Glutamatergic neuron (in vitro differentiated cells): ENCODE measurements around the gene CCDC175. TPM values are rescaled to one million over a fixed set of nuclear protein-coding genes. Genes with fewer than 3 reads are reported as not detected.

Source experiments
- DNase-seq: peaks from one replicate; pipeline ENCODE4 v3.0.0; 2022
- H3K27ac Mint-ChIP-seq: one replicate; pipeline ENCODE4 v1.8.0; 2020; ENCODE audit warnings: mild to moderate bottlenecking, mixed read lengths, inconsistent platforms; ENCODE audit not compliant: unreplicated experiment
- H3K27me3 Mint-ChIP-seq: one replicate; pipeline ENCODE4 v1.8.0; 2020; ENCODE audit warnings: mild to moderate bottlenecking, moderate library complexity, mixed read lengths, inconsistent platforms; ENCODE audit not compliant: unreplicated experiment
- H3K36me3 Mint-ChIP-seq: one replicate; pipeline ENCODE4 v1.8.0; 2020; ENCODE audit warnings: mild to moderate bottlenecking, mixed read lengths, inconsistent platforms; ENCODE audit not compliant: unreplicated experiment
- H3K4me1 Mint-ChIP-seq: one replicate; pipeline ENCODE4 v1.8.0; 2020; ENCODE audit warnings: mild to moderate bottlenecking, low read depth, mixed read lengths, inconsistent platforms; ENCODE audit not compliant: unreplicated experiment
- H3K4me3 Mint-ChIP-seq: one replicate; pipeline ENCODE4 v1.8.0; 2020; ENCODE audit warnings: mild to moderate bottlenecking, mixed read lengths, inconsistent platforms; ENCODE audit not compliant: unreplicated experiment
- H3K9me3 Mint-ChIP-seq: one replicate; pipeline ENCODE4 v1.8.0; 2020; ENCODE audit warnings: mild to moderate bottlenecking, moderate library complexity, mixed read lengths, inconsistent platforms; ENCODE audit not compliant: unreplicated experiment
- CTCF ChIP-seq: fragments of 200-600 bp; sonication (generic); IDR thresholded peaks from one replicate; pipeline ENCODE4 v1.5.0; 2021; ENCODE audit not compliant: partially characterized antibody, unreplicated experiment
- total RNA-seq: library from RNA; stranded (reverse); fragmentation: NEBNext Ultra II Directional; extraction: Animal tissue kit (Norgen Biotek cat#: 25700); gene quantifications from one replicate; pipeline ENCODE4 v1.2.1, GENCODE V29; 2021; ENCODE audit not compliant: unreplicated experiment

Gene CCDC175
- total RNA-seq, 1 donor from 2014 or later: not detected

GRCh38 chr14:59490756-59491155, 85.9 kb downstream of the CCDC175 start:
- no peak for TF ChIP-seq CTCF
- H3K9me3 Mint-ChIP-seq: no peaks in the 10 kb centered on the region
- H3K27me3 Mint-ChIP-seq: no peaks in the 10 kb centered on the region
- H3K27ac Mint-ChIP-seq: no peak overlapping the region
- no peak overlapping the region for H3K4me3 Mint-ChIP-seq
- DNase-seq: no peak
- H3K36me3 Mint-ChIP-seq: no peaks in the 10 kb centered on the region
- no peaks in the 10 kb centered on the region for H3K4me1 Mint-ChIP-seq

DNA sequence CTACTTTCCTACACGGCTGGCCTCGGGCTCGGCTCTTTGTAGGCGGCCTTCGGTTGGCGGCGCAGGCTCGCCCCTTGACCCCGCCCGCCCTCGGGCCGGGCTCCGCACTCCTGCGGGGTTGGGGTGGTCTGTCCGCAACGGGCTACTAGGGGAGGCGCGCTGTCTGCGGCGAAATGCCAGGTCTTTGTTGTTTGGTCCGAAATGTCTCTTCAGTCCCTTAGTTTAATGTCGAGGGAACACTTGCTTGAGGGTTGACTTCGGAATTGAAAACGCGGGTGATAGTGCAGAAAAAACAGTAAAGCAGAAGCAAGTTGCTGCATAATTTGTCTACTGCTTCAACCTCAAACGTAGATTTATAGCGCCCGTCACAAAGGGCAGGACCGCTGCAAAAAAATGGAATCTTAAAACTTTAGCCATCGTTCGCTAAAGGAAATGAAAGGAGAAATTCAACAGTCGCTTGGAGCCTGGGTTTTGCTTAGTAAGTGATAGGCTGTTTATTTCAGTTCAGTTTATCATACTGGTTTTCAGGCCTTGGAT, 91.9 kb downstream of the CCDC175 start:
- H3K36me3 Mint-ChIP-seq: no peaks in the 10 kb centered on the region
- H3K27me3 Mint-ChIP-seq: peaks cover 4% of the 10 kb centered on the region
- DNase-seq: no peak
- H3K9me3 Mint-ChIP-seq: peaks cover 10% of the 10 kb centered on the region
- H3K4me1 Mint-ChIP-seq: peaks cover 3% of the 10 kb centered on the region
- peak overlapping the region; percentile 94 for H3K4me3 Mint-ChIP-seq
- TF ChIP-seq CTCF: no peak
- peak overlapping the region; percentile 97 for H3K27ac Mint-ChIP-seq

GRCh38 chr14:59483819-59484638, 92.6 kb downstream of the CCDC175 start, which contains the start of the genes JKAMP and L3HYPDH:
Gene JKAMP, plus strand, starts transcription at chr14:59484517. Its CDS starts 73 bp downstream, at chr14:59484590.
Gene L3HYPDH, minus strand, starts transcription at chr14:59484408. Its CDS starts 92 bp downstream, at chr14:59484316.
- DNase-seq: peak; percentile 100
- peak; percentile 74 for TF ChIP-seq CTCF
- Mint-ChIP-seq H3K4me3 (peak within 1 kb of the TSS; percentile 94), H3K27ac (peak within 1 kb of the TSS; percentile 97), H3K4me1 (peaks cover 3% of the 10 kb centered on the region), H3K36me3 (no peaks in the 10 kb centered on the region), H3K27me3 (peaks cover 4% of the 10 kb centered on the region), H3K9me3 (peaks cover 10% of the 10 kb centered on the region)

- DNase-seq: no peak
- Mint-ChIP-seq H3K27ac (peak overlapping the region; percentile 73), H3K4me3 (peak overlapping the region; percentile 94), H3K36me3 (no peaks in the 10 kb centered on the region), H3K4me1 (peaks cover 3% of the 10 kb centered on the region), H3K27me3 (peaks cover 4% of the 10 kb centered on the region), H3K9me3 (peaks cover 10% of the 10 kb centered on the region)
- no peak for TF ChIP-seq CTCF
Observed at GRCh38 chr14:59483363-59483762, 93.2 kb downstream of the CCDC175 start.
